Neural crest cell (in vitro differentiated cells): ENCODE measurements around the gene CTF1. TPM values are rescaled to one million over a fixed set of nuclear protein-coding genes. Genes with fewer than 3 reads are reported as not detected.

Experiments
- DNase-seq: peaks from one replicate; pipeline ENCODE4 v3.0.0; 2021; ENCODE audit warnings: low read depth, mixed read lengths, low spot score
- H3K27ac Mint-ChIP-seq: one replicate; pipeline ENCODE4 v1.8.0; 2021; ENCODE audit warnings: mild to moderate bottlenecking, mixed read lengths; ENCODE audit not compliant: unreplicated experiment
- H3K27me3 Mint-ChIP-seq: 2 replicates; pipeline ENCODE4 v1.8.0; 2021; ENCODE audit warnings: low read depth, mild to moderate bottlenecking, mixed read lengths
- H3K36me3 Mint-ChIP-seq: 2 replicates; pipeline ENCODE4 v1.8.0; 2021; ENCODE audit warnings: low read depth, mild to moderate bottlenecking, mixed read lengths
- H3K4me1 Mint-ChIP-seq: 2 replicates; pipeline ENCODE4 v1.8.0; 2021; ENCODE audit warnings: mixed read lengths
- H3K4me3 Mint-ChIP-seq: one replicate; pipeline ENCODE4 v1.8.0; 2021; ENCODE audit warnings: mild to moderate bottlenecking, mixed read lengths
- H3K9me3 Mint-ChIP-seq: 2 replicates; pipeline ENCODE4 v1.8.0; 2021; ENCODE audit warnings: mixed read lengths
- CTCF ChIP-seq: fragments of 200-600 bp; sonication (generic); conservative IDR thresholded peaks from 2 replicates; pipeline ENCODE4 v1.5.0; 2021; ENCODE audit warnings: antibody characterized with exemption, mild to moderate bottlenecking
- total RNA-seq: library from RNA; stranded (reverse); gene quantifications from 2 replicates; pipeline ENCODE4 v1.2.1, GENCODE V29; 2021

CTF1 gene
- total RNA-seq, 1 donor from 2014 or later: 1.6 TPM

DNA sequence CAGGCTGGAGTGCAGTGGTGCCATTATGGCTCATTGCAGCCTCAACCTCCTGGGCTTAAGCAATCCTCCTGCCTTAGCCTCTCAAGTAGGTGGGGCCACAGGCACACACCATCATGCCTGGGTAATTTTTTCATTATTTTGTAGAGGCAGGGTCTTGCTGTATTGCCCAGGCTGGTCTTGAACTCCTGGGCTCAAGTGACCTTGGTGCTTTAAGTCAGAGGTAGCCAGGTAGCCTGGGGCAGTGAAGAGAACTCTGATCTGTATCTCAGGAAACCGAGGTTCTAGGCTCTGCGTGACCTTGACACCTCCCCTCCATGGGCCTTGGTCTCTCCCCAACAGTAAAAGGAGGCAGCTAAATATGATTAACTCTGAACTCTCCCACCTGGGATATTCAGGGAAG, 3.4 kb downstream of the CTF1 start:
- peaks cover 2% of the 10 kb centered on the region for H3K27me3 Mint-ChIP-seq
- no peaks in the 10 kb centered on the region for H3K36me3 Mint-ChIP-seq
- H3K27ac Mint-ChIP-seq: no peak overlapping the region
- H3K4me3 Mint-ChIP-seq: peak overlapping the region; percentile 44
- TF ChIP-seq CTCF: no peak
- H3K4me1 Mint-ChIP-seq: peaks cover 47% of the 10 kb centered on the region
- DNase-seq: no peak
- H3K9me3 Mint-ChIP-seq: no peaks in the 10 kb centered on the region

GRCh38 chr16:30900588-30900987, 4.2 kb downstream of the CTF1 start:
- peak overlapping the region; percentile 54 for H3K4me3 Mint-ChIP-seq
- no peak for DNase-seq
- H3K27ac Mint-ChIP-seq: no peak overlapping the region
- peaks cover 1% of the 10 kb centered on the region for H3K27me3 Mint-ChIP-seq
- TF ChIP-seq CTCF: no peak
- peaks cover 39% of the 10 kb centered on the region for H3K4me1 Mint-ChIP-seq
- no peaks in the 10 kb centered on the region for H3K9me3 Mint-ChIP-seq
- H3K36me3 Mint-ChIP-seq: no peaks in the 10 kb centered on the region

DNA sequence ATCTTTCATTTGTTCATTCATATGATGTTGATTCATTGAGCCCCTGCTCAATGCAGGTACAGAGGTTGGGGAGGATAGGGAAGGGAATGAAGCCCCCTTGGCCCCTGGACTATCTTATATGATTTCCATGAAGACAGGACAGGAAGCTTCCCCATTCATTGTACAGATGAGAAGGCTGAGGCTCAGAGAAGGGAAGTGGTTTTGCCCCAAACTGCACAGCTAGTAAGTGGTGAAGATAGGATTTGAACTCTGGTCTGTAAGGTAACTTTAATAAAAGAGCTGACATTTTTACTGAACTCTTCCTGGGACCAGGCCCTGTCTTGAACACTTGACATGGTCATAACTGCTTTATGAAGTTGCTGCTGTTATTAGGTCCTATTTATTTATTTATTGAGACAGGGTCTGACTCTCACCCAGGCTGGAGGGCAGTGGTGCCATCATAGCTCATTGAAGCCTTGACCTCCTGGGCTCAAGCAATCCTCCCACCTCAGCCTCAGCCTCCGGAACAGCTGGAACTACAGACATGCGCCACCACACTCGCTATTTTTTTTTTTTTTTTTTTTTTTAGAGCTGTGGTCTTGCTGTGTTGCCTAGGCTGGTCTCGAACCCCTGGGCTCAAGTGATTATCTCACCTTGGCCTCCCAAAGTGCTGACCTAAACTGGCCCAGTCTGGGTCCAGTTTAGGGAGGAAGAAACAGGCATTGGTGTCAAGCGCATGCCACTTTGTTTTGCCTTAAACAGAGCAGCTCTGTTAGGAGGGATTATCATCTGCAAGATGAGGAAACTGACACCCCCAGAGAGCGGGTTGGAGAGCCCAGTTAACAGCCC, 5.0 kb downstream of the CTF1 start:
- peak overlapping the region; percentile 54 for H3K4me3 Mint-ChIP-seq
- H3K36me3 Mint-ChIP-seq: no peaks in the 10 kb centered on the region
- H3K9me3 Mint-ChIP-seq: no peaks in the 10 kb centered on the region
- H3K27me3 Mint-ChIP-seq: no peaks in the 10 kb centered on the region
- no peak for TF ChIP-seq CTCF
- no peak for DNase-seq
- no peak overlapping the region for H3K27ac Mint-ChIP-seq
- peaks cover 31% of the 10 kb centered on the region for H3K4me1 Mint-ChIP-seq

DNA sequence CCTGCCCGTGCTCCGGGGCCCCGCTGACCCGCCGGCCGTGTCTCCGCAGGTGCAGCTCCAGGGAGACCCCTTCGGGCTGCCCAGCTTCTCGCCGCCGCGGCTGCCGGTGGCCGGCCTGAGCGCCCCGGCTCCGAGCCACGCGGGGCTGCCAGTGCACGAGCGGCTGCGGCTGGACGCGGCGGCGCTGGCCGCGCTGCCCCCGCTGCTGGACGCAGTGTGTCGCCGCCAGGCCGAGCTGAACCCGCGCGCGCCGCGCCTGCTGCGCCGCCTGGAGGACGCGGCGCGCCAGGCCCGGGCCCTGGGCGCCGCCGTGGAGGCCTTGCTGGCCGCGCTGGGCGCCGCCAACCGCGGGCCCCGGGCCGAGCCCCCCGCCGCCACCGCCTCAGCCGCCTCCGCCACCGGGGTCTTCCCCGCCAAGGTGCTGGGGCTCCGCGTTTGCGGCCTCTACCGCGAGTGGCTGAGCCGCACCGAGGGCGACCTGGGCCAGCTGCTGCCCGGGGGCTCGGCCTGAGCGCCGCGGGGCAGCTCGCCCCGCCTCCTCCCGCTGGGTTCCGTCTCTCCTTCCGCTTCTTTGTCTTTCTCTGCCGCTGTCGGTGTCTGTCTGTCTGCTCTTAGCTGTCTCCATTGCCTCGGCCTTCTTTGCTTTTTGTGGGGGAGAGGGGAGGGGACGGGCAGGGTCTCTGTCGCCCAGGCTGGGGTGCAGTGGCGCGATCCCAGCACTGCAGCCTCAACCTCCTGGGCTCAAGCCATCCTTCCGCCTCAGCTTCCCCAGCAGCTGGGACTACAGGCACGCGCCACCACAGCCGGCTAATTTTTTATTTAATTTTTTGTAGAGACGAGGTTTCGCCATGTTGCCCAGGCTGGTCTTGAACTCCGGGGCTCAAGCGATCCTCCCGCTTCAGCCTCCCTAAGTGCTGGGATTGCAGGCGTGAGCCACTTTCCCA, 5.9 kb downstream of the CTF1 start:
- H3K36me3 Mint-ChIP-seq: no peaks in the 10 kb centered on the region
- TF ChIP-seq CTCF: peak; percentile 42

GRCh38 chr16:30903002-30903401, 6.6 kb downstream of the CTF1 start:
- Mint-ChIP-seq H3K36me3 (no peaks in the 10 kb centered on the region), H3K9me3 (no peaks in the 10 kb centered on the region), H3K4me1 (peaks cover 31% of the 10 kb centered on the region), H3K4me3 (peak overlapping the region; percentile 83), H3K27ac (peak overlapping the region; percentile 91), H3K27me3 (no peaks in the 10 kb centered on the region)
- TF ChIP-seq CTCF: no peak
- no peak for DNase-seq

More for the DNA sequence above, 5.9 kb downstream of the CTF1 start:
- Mint-ChIP-seq H3K9me3 (no peaks in the 10 kb centered on the region), H3K4me3 (peak overlapping the region; percentile 83), H3K4me1 (peaks cover 26% of the 10 kb centered on the region), H3K27ac (peak overlapping the region; percentile 98), H3K27me3 (no peaks in the 10 kb centered on the region)
- DNase-seq: peak; percentile 72
